HG03460 (cell line): Measurements from ENCODE around the gene ENSA.
A peak's percentile ranks its signal among the peaks of the same experiment; 100 is the strongest.
"Not testable (repeated sequence)": the region's sequence is repeated elsewhere in the genome, so short reads cannot be mapped to it uniquely, and the experiment has no call there.

Source experiments
- ATAC-seq: cut with Tn5 transposase; IDR thresholded peaks from one replicate; pipeline ENCODE4 v1.9.1; 2021; ENCODE audit not compliant: unreplicated experiment

ENSA gene

GRCh38 chr1:150581962-150582361 is 47.5 kb downstream of the ENSA start:
- ATAC-seq = not testable (repeated sequence)

GRCh38 chr1:150581437-150581836 is 48.0 kb downstream of the ENSA start:
- not testable (repeated sequence) for ATAC-seq

- not testable (repeated sequence) for ATAC-seq
Observed at GRCh38 chr1:150580966-150581365, 48.4 kb downstream of the ENSA start.

DNA sequence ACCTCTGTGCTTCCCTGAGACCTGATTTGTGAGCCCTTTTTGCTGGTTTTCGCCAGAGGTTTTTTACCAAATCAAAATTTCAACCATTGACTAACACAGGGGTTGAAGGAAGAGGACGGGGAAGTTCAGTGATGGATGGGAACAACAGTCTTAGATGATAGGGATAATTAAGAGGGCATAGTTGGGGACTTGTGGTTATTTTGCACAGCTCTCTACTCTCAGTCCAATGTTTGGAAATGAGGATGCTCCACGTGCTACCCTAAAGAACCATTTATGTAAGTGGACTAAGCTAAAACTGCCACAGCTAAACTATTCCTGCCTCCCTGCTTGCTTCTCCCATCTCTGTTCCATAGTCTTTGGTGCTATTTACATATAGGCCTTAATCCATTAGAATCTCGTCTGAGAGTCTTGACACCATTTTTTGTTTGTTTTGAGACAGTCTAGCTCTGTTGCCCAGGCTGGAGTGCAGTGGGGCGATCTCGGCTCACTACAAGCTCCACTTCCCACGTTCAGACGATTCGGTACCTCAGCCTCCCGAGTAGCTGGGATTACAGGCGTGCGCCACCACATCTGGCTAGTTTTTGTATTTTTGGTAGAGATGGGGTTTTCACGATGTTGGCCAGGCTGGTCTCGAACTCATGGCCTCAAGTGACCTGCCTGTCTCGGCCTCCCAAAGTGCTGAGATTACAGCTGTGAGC is 49.3 kb downstream of the ENSA start:
- no peak for ATAC-seq

DNA sequence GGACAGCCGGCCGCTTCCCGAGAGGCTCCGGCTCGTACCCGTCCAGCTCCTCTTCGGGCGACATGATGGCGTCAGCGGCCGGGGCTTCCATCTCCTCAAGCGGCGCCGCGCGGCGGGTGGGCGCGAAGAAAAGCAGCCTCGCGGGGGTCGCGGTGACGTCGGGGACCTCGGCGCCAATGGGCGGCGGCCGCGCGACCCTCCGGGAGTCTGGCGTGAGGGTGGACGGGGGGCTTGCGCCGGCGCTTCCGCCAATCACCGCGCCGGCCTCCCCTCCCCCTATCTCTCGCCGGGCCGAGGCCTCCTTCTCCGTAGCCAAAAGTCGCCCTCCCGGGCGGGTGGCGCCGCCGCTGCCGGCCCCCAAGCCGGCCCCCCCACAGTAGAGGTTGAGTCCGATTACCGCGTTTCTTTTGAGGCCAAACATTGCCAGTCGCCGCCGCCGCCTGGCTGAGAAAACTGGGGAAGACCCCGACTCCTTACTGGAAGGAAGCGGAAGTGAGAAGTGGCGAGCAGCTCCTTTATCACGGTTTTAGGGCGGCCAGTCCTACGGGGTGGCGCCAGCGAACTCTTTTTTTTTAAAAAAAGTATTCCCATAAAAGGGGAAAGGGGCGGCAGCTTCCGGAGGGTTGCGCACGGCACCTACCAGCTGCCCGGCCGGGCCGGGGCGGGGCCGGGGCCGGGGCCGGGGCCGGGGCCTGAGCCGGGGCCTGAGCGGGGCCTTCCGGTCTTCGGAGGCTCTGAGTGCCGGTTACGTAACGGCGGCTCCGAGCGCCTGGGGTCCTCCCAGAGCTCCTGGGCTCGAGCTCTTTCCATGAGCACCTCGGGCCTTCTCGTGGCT is 50.1 kb downstream of the ENSA start, which contains the start of gene MCL1:
TSS of gene MCL1 (minus strand) at position 501 of the 835 bp plus-strand sequence. CDS start at position 421, 80 bp downstream.
- peak; percentile 82 for ATAC-seq

GRCh38 chr1:150578272-150579109 is 50.9 kb downstream of the ENSA start:
- no peak for ATAC-seq

- ATAC-seq = no peak
Observed at GRCh38 chr1:150577557-150578271, 51.7 kb downstream of the ENSA start.

DNA sequence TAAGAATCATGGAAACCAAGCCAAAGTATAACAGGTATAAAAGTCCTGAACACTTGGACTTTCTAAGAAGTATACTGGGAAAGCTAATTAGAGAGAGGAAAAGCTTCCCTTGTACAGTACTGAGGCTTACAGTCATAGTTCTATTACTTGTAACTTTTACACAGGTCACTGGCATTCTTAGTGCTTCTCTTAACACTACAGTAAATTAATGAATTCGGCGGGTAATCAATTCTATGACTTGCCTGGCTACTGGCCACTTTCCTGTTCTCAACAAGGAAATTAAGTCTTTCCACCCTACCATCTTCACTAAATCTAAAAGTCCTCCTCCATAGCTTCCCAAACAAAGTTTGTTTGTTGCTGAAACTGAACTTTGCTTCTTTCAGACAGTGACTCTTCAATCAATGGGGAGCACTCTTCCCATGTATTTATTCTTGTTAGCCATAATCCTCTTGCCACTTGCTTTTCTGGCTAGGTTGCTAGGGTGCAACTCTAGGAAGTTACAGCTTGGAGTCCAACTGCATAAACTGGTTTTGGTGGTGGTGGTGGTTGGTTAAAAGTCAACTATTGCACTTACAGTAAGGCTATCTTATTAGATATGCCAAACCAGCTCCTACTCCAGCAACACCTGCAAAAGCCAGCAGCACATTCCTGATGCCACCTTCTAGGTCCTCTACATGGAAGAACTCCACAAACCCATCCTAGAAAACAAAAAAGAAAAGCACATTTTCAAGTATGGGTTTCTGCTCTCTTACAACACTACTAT is 52.4 kb downstream of the ENSA start:
- no peak for ATAC-seq

- no peak for ATAC-seq
Observed at GRCh38 chr1:150576367-150576711, 53.1 kb downstream of the ENSA start.

- no peak for ATAC-seq
Observed at GRCh38 chr1:150575518-150576366, 53.7 kb downstream of the ENSA start.

DNA sequence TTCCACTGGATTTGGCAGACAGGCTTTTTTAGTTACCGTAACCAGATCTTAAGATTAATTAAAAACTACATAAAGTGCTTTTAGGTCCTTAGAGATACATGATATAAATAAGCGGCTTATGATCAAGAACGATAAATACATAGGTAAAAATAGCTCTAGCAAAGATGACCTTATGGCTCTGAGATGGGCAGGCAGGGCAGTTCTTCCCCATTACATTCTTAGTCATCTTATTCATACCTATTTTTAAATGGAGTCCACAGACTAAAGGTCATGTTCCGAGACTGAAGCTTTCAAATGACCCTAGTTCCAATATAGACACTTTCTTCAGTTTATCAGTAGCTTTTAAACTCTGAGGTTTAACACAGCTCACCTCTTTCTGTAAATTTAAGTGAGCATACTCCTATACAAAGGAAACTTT is 54.3 kb downstream of the ENSA start:
- ATAC-seq = no peak

DNA sequence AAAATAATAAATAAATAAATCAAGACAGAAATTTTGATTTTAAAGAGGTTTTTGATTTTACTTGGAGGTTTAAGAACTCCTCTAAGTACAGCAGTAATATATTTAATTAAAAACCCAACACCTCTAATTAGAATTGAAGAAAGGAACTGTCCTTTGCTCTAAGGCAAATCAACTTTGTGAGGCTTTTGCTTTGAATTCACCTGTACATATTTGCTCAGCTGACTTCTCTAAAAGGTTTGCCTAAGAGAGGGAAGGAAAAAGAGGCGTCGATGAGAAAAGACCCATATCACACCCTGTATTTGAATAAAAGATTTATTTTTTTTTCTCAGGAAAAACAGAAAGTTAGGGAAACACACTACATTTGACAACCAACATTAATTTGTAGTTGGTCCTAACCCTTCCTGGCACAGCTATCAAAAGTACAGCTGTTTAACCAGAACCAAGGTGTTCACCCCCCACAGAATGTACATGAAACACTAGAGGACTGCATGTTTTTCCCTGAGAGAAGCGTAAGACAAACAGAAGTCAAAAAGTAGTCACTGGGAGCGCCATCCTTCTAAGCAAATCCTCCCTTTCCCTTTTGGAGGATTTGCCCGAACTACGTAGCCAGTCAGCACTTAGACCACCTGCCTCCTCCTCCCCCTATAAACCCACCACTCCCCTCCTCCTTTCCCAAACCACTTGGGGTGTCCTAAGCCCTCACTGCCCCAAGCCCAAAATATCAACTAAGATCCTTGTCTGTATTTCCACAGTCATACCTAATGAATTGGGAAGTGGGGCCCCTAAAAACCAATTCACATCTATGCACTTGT is 54.9 kb downstream of the ENSA start:
- no peak for ATAC-seq

DNA sequence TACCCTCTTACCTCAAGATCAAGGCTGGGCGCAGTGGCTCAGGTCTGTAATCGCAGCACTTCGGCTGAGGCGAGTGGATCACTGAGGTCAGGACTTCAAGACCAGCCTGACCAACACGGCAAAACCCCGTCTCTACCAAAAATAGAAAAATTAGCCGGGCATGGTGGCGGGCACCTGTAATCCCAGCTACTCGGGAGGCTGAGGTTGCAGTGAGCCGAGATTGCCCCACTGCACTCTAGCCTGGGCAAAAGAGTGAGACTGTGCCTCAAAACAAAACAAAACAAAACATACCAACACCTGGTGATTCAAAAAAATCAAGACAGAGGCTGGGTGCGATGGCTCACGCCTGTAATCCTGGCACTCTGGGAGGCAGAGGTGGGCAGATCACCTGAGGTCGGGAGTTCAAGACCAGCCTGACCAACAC is 55.8 kb downstream of the ENSA start:
- not testable (repeated sequence) for ATAC-seq

DNA sequence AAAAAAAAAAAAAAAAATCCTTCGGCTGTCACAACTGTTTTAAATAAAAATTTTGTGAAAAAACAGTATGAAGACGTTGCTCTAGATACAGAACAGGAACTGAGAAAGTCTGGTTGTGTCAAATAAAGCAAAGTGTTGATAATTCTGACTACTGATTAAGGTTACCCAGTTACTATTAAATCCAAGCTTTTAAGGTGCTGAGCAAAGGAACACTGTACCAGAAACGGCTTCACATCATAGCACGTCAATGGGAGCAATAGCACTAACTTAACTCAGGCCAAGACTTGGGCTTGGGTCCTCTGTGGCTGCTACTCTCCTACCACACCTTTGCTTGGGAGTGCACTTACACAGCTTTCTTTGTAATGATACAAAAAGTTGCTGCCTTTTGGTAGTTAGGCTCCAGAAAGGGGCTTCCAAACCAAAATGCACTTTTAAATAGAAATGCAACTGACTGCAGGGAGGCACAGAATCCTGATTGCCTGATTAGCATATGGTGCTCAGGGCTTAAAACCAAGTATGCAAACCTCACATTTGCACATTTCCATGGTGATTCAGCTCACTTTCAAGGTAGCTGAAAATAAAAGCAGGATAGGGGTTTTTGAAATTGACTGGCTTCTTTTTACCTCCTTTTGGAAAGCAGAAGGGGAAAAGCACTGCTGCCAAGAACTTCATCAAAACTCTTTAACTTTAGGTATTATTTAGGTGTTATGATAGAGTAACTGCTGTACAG is 56.3 kb downstream of the ENSA start:
- ATAC-seq = no peak
